GM12872 (cell line): Measurements from ENCODE around the gene GPR108.

Experiments used
- CTCF ChIP-seq: IDR thresholded peaks from 3 replicates; pipeline ENCODE4 v1.5.1; 2011; ENCODE audit warnings: low read depth, mild to moderate bottlenecking, low read length, moderate library complexity; ENCODE audit not compliant: insufficient read depth

Gene GPR108

DNA sequence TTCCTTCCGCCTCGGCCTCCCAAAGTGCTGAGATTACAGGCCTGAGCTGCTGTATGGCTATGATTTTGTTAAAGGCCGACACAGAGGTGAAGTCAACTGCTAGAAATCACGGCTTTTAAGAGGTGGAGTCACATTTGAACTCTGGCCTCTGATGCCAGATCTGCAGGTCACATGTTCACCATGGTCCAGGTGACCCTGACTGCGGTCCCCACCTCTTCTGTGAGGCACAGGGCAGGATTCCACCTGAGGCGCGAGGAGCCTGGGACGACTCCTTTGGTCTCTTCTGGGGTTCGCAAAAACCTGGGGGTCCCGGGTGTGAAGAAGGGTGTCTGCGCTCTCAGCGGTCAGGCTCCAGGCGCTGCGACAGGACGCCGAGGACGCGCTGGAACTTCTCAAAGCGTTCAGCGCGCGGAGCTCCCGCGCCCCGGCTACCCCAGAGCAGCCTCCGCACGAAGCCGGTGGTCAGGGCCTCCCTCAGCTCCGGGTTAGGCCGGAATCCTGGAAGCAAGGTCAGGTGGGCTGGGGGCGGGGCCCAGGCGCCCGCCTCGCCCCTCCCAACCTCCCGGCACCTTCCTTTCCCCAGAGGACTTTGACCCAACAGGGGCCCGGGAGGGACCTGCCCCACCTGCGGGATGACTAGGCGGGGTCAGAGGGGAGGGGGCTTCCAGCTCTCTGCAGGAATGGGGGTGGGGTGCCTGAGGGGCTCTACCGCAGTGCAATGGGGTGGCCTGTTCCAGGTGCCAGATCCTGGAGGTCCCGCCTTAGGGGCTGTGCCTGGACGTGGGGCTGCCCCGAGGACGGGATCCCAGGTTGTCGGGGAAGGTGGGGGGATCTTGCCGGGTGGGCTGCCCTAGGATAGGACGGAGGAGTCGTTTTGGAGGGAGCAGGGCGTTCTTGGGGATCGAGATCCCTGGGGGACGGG lies 15.1 kb upstream of the GPR108 start:
- TF ChIP-seq CTCF = no peak

GRCh38 chr19:6751189-6751588 lies 13.8 kb upstream of the GPR108 start:
- TF ChIP-seq CTCF = no peak

DNA sequence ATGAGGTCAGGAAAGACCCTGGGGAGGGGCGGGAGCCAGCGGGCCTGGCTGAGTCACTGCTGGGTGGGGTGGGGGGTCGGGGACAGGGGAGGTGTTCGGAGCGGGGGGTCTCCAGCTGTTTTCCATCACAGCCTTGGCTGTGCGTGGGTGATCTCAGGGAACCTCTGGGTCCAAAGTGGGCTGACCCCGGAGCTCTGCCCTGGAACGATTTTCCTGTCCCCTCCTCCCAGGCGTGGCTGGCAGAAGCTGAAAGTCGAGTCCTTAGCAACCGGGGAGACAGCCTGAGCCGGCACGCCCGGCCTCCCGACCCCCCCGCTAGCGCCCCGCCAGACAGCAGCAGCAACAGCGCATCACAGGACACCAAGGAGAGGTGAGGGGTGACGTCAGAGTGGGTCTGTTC lies 12.7 kb upstream of the GPR108 start:
- TF ChIP-seq CTCF = no peak

DNA sequence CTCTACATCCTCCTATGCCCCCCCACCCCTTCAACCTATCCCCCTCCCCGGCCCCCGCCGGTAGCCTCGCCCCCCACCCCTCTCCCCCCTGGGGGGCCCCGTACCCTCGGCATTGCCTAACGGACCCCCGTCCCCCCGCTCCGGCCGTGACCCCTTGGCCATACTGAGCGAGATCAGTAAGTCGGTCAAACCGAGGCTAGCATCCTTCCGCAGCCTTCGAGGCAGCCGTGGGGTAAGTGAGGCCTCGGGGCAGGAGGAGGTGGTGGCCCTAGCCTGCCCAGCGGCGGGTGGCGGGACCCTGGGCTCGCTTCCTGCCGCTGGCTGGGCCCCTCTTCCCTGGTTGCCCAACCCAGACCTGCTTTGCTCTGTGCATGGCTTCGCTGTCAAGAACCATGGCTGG lies 8.6 kb upstream of the GPR108 start:
- TF ChIP-seq CTCF = no peak

DNA sequence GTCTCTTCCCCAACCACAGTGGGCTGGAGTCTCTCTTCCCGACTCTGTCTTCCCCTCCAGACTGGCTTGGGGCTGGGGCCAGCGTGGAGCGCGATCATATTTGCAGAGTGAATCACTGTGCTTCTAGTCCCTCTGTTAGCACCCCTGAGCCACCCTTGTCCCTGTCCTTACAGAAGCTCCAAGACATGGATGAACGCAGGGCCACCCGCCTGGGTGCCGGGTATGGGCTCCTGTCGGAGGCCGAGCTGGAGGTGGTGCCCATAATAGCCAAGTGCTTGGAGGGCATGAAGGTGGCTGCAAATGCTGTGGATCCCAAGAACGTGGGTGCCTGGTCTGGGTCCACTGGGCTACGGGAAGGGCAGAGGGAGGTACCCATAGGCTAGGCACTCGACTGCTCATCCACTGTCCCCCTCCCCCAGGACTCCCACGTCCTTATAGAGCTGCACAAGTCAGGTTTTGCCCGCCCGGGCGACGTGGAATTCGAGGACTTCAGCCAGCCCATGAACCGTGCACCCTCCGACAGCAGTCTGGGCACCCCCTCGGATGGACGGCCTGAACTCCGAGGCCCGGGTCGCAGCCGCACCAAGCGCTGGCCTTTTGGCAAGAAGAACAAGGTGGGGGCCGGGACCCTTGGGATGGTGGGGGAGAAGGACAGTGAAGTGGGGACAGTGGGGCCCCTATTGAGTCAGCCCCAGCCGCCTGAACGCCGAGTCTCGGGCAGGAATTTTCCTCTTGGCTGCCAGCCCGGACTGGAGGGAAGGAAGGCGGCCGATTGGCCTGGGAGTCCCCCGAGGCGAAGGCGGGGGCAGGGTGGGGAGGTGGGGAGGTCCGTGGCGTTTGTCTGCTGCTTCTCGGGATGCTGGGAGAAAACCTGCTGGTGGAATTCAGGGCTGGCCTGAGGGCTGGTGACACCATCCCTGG lies 7.3 kb upstream of the GPR108 start:
- TF ChIP-seq CTCF = no peak

DNA sequence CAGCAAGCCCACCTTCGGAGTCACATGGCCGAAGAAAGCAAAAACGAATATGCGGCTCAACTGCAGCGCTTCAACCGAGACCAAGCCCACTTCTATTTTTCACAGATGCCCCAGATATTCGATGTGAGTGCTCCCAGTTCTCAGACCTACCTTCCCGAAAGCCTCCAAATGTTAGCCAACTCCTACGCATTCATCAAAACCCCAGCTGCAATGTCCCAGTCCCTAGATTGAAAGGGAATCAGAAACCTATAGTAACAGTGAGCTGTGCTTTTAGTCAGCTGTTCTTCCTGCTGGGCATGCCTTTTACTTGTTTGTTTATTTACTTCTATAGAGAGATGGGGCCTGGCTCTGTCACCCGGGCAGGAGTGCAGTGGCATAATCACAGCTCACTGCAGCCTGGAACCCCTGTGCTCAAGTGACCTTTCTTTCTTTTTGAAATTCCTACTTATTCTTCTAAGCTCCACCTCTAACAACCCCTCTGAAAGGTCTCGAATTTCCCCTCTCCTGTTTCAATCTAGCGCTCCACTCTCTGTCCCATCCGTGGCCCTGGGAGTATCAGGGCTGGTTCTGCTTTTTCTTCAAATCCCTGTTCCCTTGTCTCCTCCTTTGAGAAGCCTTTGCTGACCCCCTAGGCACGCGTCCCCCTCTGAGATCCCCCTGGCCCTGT lies 6.5 kb upstream of the GPR108 start:
- TF ChIP-seq CTCF = no peak

DNA sequence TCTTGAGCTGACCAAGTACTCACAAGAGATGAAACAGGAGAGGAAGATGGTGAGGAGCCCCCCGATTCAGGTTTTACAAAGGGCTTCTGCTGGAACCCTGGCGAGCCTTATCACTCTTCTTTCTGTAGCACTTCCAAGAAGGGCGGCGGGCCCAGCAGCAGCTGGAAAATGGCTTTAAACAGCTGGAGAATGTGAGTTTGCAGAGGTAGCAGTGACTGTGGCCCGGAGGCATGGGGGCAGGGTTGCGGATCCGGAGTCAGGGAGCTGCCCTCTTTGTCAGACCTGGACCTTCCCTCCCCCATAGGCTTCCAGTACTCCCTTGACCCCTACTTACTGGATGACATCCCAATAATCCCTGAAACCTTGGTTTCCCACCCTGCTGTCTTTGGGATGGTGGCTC lies 5.7 kb upstream of the GPR108 start:
- no peak for TF ChIP-seq CTCF
